ENCODE results near the gene SARDH. TPM values are rescaled to one million over a fixed set of nuclear protein-coding genes. Genes with fewer than 3 reads are reported as not detected.

Gene SARDH
- total and polyA plus RNA-seq, 2 of the 8 experiments (the other 6 are each of a cell fraction or from before 2014, with no cell fraction given), result 6.4 to 7.4 TPM

DNA sequence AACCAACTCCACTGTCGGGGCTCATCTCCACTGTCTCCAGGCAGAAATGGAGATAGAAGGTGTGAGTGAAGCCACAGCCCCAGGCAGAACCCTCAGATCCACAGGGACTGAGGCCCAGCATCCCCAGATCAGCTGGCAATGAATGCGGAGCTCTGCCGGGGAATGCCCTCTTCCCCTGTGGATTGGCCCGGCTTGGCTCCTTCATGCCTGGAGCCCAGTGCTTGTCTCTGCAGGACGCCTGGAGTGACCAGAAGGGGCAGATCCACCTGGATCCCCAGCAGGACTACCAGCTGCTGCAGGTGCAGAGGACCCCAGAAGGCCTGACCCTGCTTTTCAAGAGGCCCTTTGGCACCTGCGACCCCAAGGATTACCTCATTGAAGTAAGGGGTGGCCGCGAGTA lies 98.5 kb downstream of the SARDH start:
- Histone ChIP-seq H3K9me3 (ENCODE audit: insufficient read depth in 2 of 2, low read depth in 1 of 2, low read length in 1 of 2) (no peaks in the 10 kb centered on the region), H3K27me3 (replicated peaks in 1 of 4; ENCODE audit: control insufficient read depth in 3 of 4, extremely low read depth in 1 of 4, insufficient read depth in 3 of 4, low read length in 3 of 4) (no peaks in the 10 kb centered on the region; a peak in 1 of 7 replicates), H4K91ac (replicated peaks; ENCODE audit: insufficient read length, low read length) (no peak overlapping the region), H3K79me2 (ENCODE audit: control insufficient read depth in 1 of 2, insufficient read depth in 2 of 2, low read length in 2 of 2) (no peaks in the 10 kb centered on the region), H2AFZ (ENCODE audit: low read length) (no peak overlapping the region), H2BK20ac (ENCODE audit: low read length) (no peak overlapping the region), H3K4ac (replicated peaks; ENCODE audit: insufficient read length, low read depth, low read length) (no peak overlapping the region), H3K4me3 (ENCODE audit: extremely low read depth in 1 of 4, insufficient read depth in 2 of 4, low read depth in 3 of 4, low read length in 4 of 4) (no peak overlapping the region), H3K4me1 (replicated peaks in 1 of 4; ENCODE audit: control insufficient read depth in 3 of 4, insufficient read depth in 4 of 4, low read length in 3 of 4) (peaks cover 0 to 13% (median 8%) of the 10 kb centered on the region in 4 experiments; a peak in 6 of 7 replicates), H3K36me3 (ENCODE audit: control insufficient read depth in 2 of 4, insufficient read depth in 4 of 4, low read length in 3 of 4) (no peaks in the 10 kb centered on the region), H2BK120ac (replicated peaks; ENCODE audit: low read depth, low read length) (no peak overlapping the region), H3K23ac (ENCODE audit: insufficient read length) (no peak overlapping the region), H2AK5ac (ENCODE audit: low read depth, low read length) (no peak overlapping the region), H4K20me1 (replicated peaks in 1 of 2; ENCODE audit: control insufficient read depth in 1 of 2, insufficient read depth in 2 of 2, low read length in 2 of 2) (peaks cover 0 to 2% of the 10 kb centered on the region in 2 experiments), H4K8ac (ENCODE audit: extremely low read depth, insufficient read depth, low read length) (no peak overlapping the region), H3K14ac (ENCODE audit: insufficient read length) (no peak overlapping the region), H3K79me1 (ENCODE audit: low read depth, low read length) (no peaks in the 10 kb centered on the region), H2BK12ac (ENCODE audit: low read depth, low read length) (no peak overlapping the region), H3K23me2 (ENCODE audit: low read depth, low read length) (no peaks in the 10 kb centered on the region), H3K4me2 (ENCODE audit: insufficient read depth in 1 of 2, low read depth in 2 of 2, low read length in 2 of 2) (no peak overlapping the region), H4K5ac (ENCODE audit: insufficient read length, low read depth, low read length) (no peak overlapping the region), H3K18ac (ENCODE audit: extremely low read depth, low read length) (no peak overlapping the region), H3K56ac (replicated peaks; ENCODE audit: insufficient read length, low read depth, low read length) (no peak overlapping the region), H3K9ac (replicated peaks in 1 of 4; ENCODE audit: extremely low read depth in 1 of 4, low read depth in 3 of 4, low read length in 3 of 4) (no peak overlapping the region), H2BK5ac (ENCODE audit: low read depth, low read length) (no peak overlapping the region), H3K27ac (ENCODE audit: low read depth, low read length) (no peak overlapping the region), H2BK15ac (ENCODE audit: low read length) (no peak overlapping the region)
- DNase-seq (ENCODE audit: low read depth in 1 of 2, low spot score in 2 of 2), result no peak
- POLR2A ChIA-PET (ENCODE audit: partially characterized antibody), result interaction anchor here (1.0 kb wide), 1 partner anchor 27 kb away, joined by 3 read pairs; no protein-coding TSS in a partner anchor
- no peak for FAIRE-seq
- WGBS, 2 experiments (ENCODE audit: extremely low coverage in 1 of 2, insufficient coverage in 1 of 2, insufficient read length in 1 of 2, insufficient replicate concordance in 2 of 2, low coverage in 1 of 2, low lambda C conversion rate in 2 of 2, missing lambda C conversion rate in 1 of 2), result 85% methylated on average over 8 of the region's 8 CpGs; no CpG with 5 or more reads in 1 of the 2 experiments
- CTCF ChIA-PET (ENCODE audit: partially characterized antibody), result interaction anchor here (0.6 to 1.7 kb wide), 5 partner anchors 11 to 1115 kb away, joined by 3 to 5 read pairs (median 4); no protein-coding TSS in a partner anchor
- TF ChIP-seq, protein P1, sequence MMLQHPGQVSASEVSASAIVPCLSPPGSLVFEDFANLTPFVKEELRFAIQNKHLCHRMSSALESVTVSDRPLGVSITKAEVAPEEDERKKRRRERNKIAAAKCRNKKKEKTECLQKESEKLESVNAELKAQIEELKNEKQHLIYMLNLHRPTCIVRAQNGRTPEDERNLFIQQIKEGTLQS (IDR thresholded peaks at IDR 0.05; ENCODE audit: insufficient read depth, low read depth, low read length), result no peak
- TF ChIP-seq TAF1 (IDR thresholded peaks at IDR 0.05; ENCODE audit: low read depth, low read length), result no peak
- TF ChIP-seq CHD1 (IDR thresholded peaks at IDR 0.05; ENCODE audit: low read depth, low read length), result no peak
- no peak for TF ChIP-seq EGR1 (IDR thresholded peaks at IDR 0.05; ENCODE audit: borderline replicate concordance, low read depth, low read length)
- TF ChIP-seq, protein P2, sequence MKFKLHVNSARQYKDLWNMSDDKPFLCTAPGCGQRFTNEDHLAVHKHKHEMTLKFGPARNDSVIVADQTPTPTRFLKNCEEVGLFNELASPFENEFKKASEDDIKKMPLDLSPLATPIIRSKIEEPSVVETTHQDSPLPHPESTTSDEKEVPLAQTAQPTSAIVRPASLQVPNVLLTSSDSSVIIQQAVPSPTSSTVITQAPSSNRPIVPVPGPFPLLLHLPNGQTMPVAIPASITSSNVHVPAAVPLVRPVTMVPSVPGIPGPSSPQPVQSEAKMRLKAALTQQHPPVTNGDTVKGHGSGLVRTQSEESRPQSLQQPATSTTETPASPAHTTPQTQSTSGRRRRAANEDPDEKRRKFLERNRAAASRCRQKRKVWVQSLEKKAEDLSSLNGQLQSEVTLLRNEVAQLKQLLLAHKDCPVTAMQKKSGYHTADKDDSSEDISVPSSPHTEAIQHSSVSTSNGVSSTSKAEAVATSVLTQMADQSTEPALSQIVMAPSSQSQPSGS (IDR thresholded peaks at IDR 0.05; ENCODE audit: low read length), result no peak
- TF ChIP-seq, protein P3, sequence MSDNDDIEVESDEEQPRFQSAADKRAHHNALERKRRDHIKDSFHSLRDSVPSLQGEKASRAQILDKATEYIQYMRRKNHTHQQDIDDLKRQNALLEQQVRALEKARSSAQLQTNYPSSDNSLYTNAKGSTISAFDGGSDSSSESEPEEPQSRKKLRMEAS (IDR thresholded peaks at IDR 0.05), result no peak
- no peak for TF ChIP-seq POU5F1 (IDR thresholded peaks at IDR 0.05; ENCODE audit: low read depth, low read length)
- TF ChIP-seq SIX5 (IDR thresholded peaks at IDR 0.05; ENCODE audit: low read depth, low read length), result no peak
- no peak for TF ChIP-seq CREB1 (IDR thresholded peaks at IDR 0.05)
- TF ChIP-seq, protein P4, sequence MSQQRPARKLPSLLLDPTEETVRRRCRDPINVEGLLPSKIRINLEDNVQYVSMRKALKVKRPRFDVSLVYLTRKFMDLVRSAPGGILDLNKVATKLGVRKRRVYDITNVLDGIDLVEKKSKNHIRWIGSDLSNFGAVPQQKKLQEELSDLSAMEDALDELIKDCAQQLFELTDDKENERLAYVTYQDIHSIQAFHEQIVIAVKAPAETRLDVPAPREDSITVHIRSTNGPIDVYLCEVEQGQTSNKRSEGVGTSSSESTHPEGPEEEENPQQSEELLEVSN (IDR thresholded peaks at IDR 0.05), result no peak
- TF ChIP-seq KDM5A (IDR thresholded peaks at IDR 0.05; ENCODE audit: low read length), result no peak
